OCI-LY1 (cell line): ENCODE results near the gene DTD2.

Experiments used
- H2AFZ ChIP-seq: fragments of 200-600 bp; sonication (generic), shearing (Covaris generic); 2 replicates; pipeline ENCODE4 v1.6.0; 2014; ENCODE audit warnings: antibody characterized with exemption, mild to moderate bottlenecking, low read length
- H3F3A ChIP-seq: fragments of 200-600 bp; sonication (generic), shearing (Covaris generic); 2 replicates; pipeline ENCODE4 v1.6.0; 2014; ENCODE audit warnings: mild to moderate bottlenecking, antibody characterized with exemption, low read length, moderate library complexity; ENCODE audit not compliant: insufficient read depth
- H3K27ac ChIP-seq: fragments of 200-600 bp; sonication (generic); 2 replicates; pipeline ENCODE4 v1.5.1; 2014; ENCODE audit warnings: low read length, mixed run types, mild to moderate bottlenecking, low read depth; ENCODE audit not compliant: poor library complexity, severe bottlenecking
- H3K27me3 ChIP-seq: fragments of 200-600 bp; sonication (generic); 2 replicates; pipeline ENCODE4 v1.6.0; 2014; ENCODE audit warnings: antibody characterized with exemption, mild to moderate bottlenecking, low read length, moderate library complexity; ENCODE audit not compliant: insufficient read depth
- H3K36me3 ChIP-seq: fragments of 200-600 bp; sonication (generic); 2 replicates; pipeline ENCODE4 v1.6.1; 2014; ENCODE audit warnings: mild to moderate bottlenecking, antibody characterized with exemption, low read length, moderate library complexity, mixed read lengths; ENCODE audit not compliant: insufficient read depth
- H3K4me1 ChIP-seq: fragments of 200-600 bp; sonication (generic); 2 replicates; pipeline ENCODE4 v1.5.1; 2014; ENCODE audit warnings: mild to moderate bottlenecking, low read length, moderate library complexity; ENCODE audit not compliant: insufficient read depth, severe bottlenecking
- H3K4me2 ChIP-seq: fragments of 200-600 bp; sonication (generic), shearing (Covaris generic); 2 replicates; pipeline ENCODE4 v1.6.1; 2014; ENCODE audit warnings: low read length
- H3K4me3 ChIP-seq: fragments of 200-600 bp; sonication (generic); 2 replicates; pipeline ENCODE4 v1.5.1; 2014; ENCODE audit warnings: low read length, low read depth, mild to moderate bottlenecking, mixed read lengths; ENCODE audit not compliant: poor library complexity, severe bottlenecking
- H3K79me2 ChIP-seq: fragments of 200-600 bp; shearing (Covaris generic); 2 replicates; pipeline ENCODE4 v1.6.1; 2016; ENCODE audit warnings: mixed run types, low read length, mixed read lengths; ENCODE audit not compliant: insufficient read depth
- H3K9ac ChIP-seq: fragments of 200-600 bp; sonication (generic), shearing (Covaris generic); 2 replicates; pipeline ENCODE4 v1.6.1; 2014; ENCODE audit warnings: mild to moderate bottlenecking, low read length, mixed read lengths
- H3K9me2 ChIP-seq: fragments of 200-600 bp; sonication (generic), shearing (Covaris generic); 2 replicates; pipeline ENCODE4 v1.6.1; 2014; ENCODE audit warnings: low read depth, mild to moderate bottlenecking, low read length, mixed read lengths
- H3K9me3 ChIP-seq: fragments of 200-600 bp; shearing (Covaris generic); 2 replicates; pipeline ENCODE4 v1.6.1; 2014; ENCODE audit warnings: low read length, mixed read lengths
- H4K20me1 ChIP-seq: fragments of 200-600 bp; sonication (generic), shearing (Covaris generic); 2 replicates; pipeline ENCODE4 v1.6.0; 2016; ENCODE audit warnings: mild to moderate bottlenecking, low read length; ENCODE audit not compliant: insufficient read depth
- CTCF ChIP-seq: fragments of 200-600 bp; sonication (generic), shearing (Covaris generic); IDR thresholded peaks from 2 replicates; pipeline ENCODE4 v1.5.1; 2017; ENCODE audit warnings: mild to moderate bottlenecking, antibody characterized with exemption, low read length, moderate library complexity, mixed read lengths
- EZH2 ChIP-seq: fragments of 200-600 bp; sonication (generic), shearing (Covaris generic); IDR thresholded peaks from 2 replicates; pipeline ENCODE4 v1.8.0; 2017; ENCODE audit warnings: borderline replicate concordance, mixed run types, mild to moderate bottlenecking, antibody characterized with exemption, low read length, moderate library complexity, mixed read lengths

DTD2 gene

GRCh38 chr14:31401369-31401932 is 55.9 kb downstream of the DTD2 start:
- peaks cover 16% of the 10 kb centered on the region for H3K4me1 ChIP-seq
- H3K4me3 ChIP-seq: no peak overlapping the region
- H4K20me1 ChIP-seq: no peaks in the 10 kb centered on the region
- H3K36me3 ChIP-seq: peaks cover 18% of the 10 kb centered on the region; the same call in 1 of the 2 replicates
- H3K79me2 ChIP-seq: no peaks in the 10 kb centered on the region
- no peaks in the 10 kb centered on the region for H3F3A ChIP-seq
- no peak overlapping the region for H3K9ac ChIP-seq
- H3K4me2 ChIP-seq: no peak overlapping the region
- no peaks in the 10 kb centered on the region for H3K9me3 ChIP-seq
- H2AFZ ChIP-seq: no peak overlapping the region
- no peak overlapping the region for H3K27ac ChIP-seq
- H3K27me3 ChIP-seq: no peaks in the 10 kb centered on the region
- TF ChIP-seq CTCF (no peak), EZH2 (no peak)
- no peaks in the 10 kb centered on the region for H3K9me2 ChIP-seq

DNA sequence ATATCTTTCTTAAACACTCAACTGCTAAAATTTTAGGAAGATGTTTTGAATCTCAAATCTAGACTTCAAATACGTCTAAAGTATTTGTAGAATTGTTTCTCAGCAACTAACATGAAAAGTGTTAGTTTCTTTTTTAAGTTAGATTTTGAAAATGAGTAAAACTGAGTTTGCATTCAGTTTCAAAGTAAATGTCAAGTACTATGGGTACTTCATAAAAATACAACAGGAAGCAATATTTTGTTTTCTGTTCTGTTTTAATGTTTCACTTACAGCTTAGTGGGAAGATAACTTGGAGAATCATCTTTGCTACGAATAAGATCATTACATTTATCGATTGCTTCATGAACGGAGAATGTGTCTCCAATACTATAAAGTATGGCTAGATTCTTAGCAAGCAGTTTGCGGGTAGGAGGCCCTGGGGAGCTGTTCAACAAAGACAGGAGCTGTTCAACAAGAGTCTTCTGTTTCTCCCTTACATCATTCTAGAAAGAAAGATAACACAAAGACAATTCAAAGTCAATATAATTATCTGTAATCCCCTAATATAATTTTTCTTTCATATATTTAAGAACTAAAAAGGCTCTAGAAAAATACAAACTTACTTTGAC is 57.2 kb downstream of the DTD2 start:
- no peaks in the 10 kb centered on the region for H3K9me2 ChIP-seq
- H3K4me1 ChIP-seq: peaks cover 4% of the 10 kb centered on the region
- H3K4me2 ChIP-seq: no peak overlapping the region
- H3K27me3 ChIP-seq: no peaks in the 10 kb centered on the region
- TF ChIP-seq CTCF: no peak
- no peak for TF ChIP-seq EZH2
- H3K36me3 ChIP-seq: peaks cover 18% of the 10 kb centered on the region; the same call in 1 of the 2 replicates
- no peaks in the 10 kb centered on the region for H3K9me3 ChIP-seq
- no peaks in the 10 kb centered on the region for H4K20me1 ChIP-seq
- no peak overlapping the region for H2AFZ ChIP-seq
- no peak overlapping the region for H3K9ac ChIP-seq
- H3K4me3 ChIP-seq: no peak overlapping the region
- H3K79me2 ChIP-seq: no peaks in the 10 kb centered on the region
- no peak overlapping the region for H3K27ac ChIP-seq
- no peaks in the 10 kb centered on the region for H3F3A ChIP-seq
